ENCODE data around the gene COL4A2. TPM values are rescaled to one million over a fixed set of nuclear protein-coding genes. Genes with fewer than 3 reads are reported as not detected.
"Not testable (repeated sequence)": the region's sequence is repeated elsewhere in the genome, so short reads cannot be mapped to it uniquely, and the experiment has no call there.

COL4A2 gene
- total RNA-seq, 2 experiments from 2014 or later = not detected

GRCh38 chr13:110528371-110528770 is 221.3 kb downstream of the COL4A2 start:
- Mint-ChIP-seq H3K9me3 (no peaks in the 10 kb centered on the region), H3K27ac (no peak overlapping the region), H3K36me3 (ENCODE audit: low read depth) (no peaks in the 10 kb centered on the region), H3K27me3 (peaks cover 2% of the 10 kb centered on the region), H3K4me3 (no peak overlapping the region), H3K4me1 (ENCODE audit: low read depth) (peaks cover 26% of the 10 kb centered on the region)
- ChIA-PET CTCF (interaction anchor here (0.6 to 1.9 kb wide), 2 partner anchors 13 to 15 kb away, joined by 3 to 4 read pairs; no protein-coding TSS in a partner anchor), POLR2A (no interaction called here)
- ATAC-seq (no peak), DNase-seq (no peak)
- intact Hi-C loops (cut with micrococcal nuclease) = no loop called here
- TF ChIP-seq CTCF (IDR thresholded peaks at IDR 0.05) = no peak

- no peak for TF ChIP-seq CTCF (IDR thresholded peaks at IDR 0.05)
- ChIA-PET POLR2A (no interaction called here), CTCF (interaction anchor here (0.6 to 1.9 kb wide), 2 partner anchors 14 to 15 kb away, joined by 3 to 4 read pairs; no protein-coding TSS in a partner anchor)
- intact Hi-C loops (cut with micrococcal nuclease) = no loop called here
- Mint-ChIP-seq H3K9me3 (no peaks in the 10 kb centered on the region), H3K27me3 (peaks cover 2% of the 10 kb centered on the region), H3K27ac (no peak overlapping the region), H3K4me3 (no peak overlapping the region), H3K4me1 (ENCODE audit: low read depth) (peaks cover 26% of the 10 kb centered on the region), H3K36me3 (ENCODE audit: low read depth) (no peaks in the 10 kb centered on the region)
- ATAC-seq = no peak
- DNase-seq = no peak
Measured at GRCh38 chr13:110528911-110529310, 221.8 kb downstream of the COL4A2 start.

GRCh38 chr13:110529522-110530311 is 222.6 kb downstream of the COL4A2 start:
- no peak overlapping the region for H3K27ac Mint-ChIP-seq
- no peaks in the 10 kb centered on the region for H3K9me3 Mint-ChIP-seq
- no peaks in the 10 kb centered on the region for H3K36me3 Mint-ChIP-seq (ENCODE audit: low read depth)
- TF ChIP-seq CTCF (IDR thresholded peaks at IDR 0.05) = no peak
- ATAC-seq (no peak), DNase-seq (no peak)
- peaks cover 2% of the 10 kb centered on the region for H3K27me3 Mint-ChIP-seq
- H3K4me3 Mint-ChIP-seq = no peak overlapping the region
- intact Hi-C loops (cut with micrococcal nuclease) = no loop called here
- H3K4me1 Mint-ChIP-seq (ENCODE audit: low read depth) = peaks cover 19% of the 10 kb centered on the region
- POLR2A ChIA-PET = no interaction called here
- CTCF ChIA-PET = no interaction called here

GRCh38 chr13:110531100-110531499 is 224.0 kb downstream of the COL4A2 start:
- no peaks in the 10 kb centered on the region for H3K9me3 Mint-ChIP-seq
- DNase-seq = no peak
- H3K27me3 Mint-ChIP-seq = peaks cover 2% of the 10 kb centered on the region
- POLR2A ChIA-PET = no interaction called here
- H3K4me3 Mint-ChIP-seq = no peak overlapping the region
- CTCF ChIA-PET = interaction anchor here (1.0 kb wide), 1 partner anchor 75 kb away, joined by 4 read pairs; no protein-coding TSS in a partner anchor
- H3K4me1 Mint-ChIP-seq (ENCODE audit: low read depth) = peaks cover 5% of the 10 kb centered on the region
- no peaks in the 10 kb centered on the region for H3K36me3 Mint-ChIP-seq (ENCODE audit: low read depth)
- H3K27ac Mint-ChIP-seq = no peak overlapping the region
- no peak for ATAC-seq
- TF ChIP-seq CTCF (IDR thresholded peaks at IDR 0.05) = no peak
- intact Hi-C loops (cut with micrococcal nuclease) = no loop called here

GRCh38 chr13:110531671-110532083 is 224.6 kb downstream of the COL4A2 start:
- Mint-ChIP-seq H3K36me3 (ENCODE audit: low read depth) (no peaks in the 10 kb centered on the region), H3K4me1 (ENCODE audit: low read depth) (peaks cover 3% of the 10 kb centered on the region), H3K4me3 (no peak overlapping the region), H3K27me3 (peaks cover 2% of the 10 kb centered on the region), H3K9me3 (no peaks in the 10 kb centered on the region), H3K27ac (no peak overlapping the region)
- intact Hi-C loops (cut with micrococcal nuclease) = no loop called here
- POLR2A ChIA-PET = no interaction called here
- no peak for TF ChIP-seq CTCF (IDR thresholded peaks at IDR 0.05)
- CTCF ChIA-PET = interaction anchor here (1.0 kb wide), 1 partner anchor 76 kb away, joined by 4 read pairs; no protein-coding TSS in a partner anchor
- no peak for ATAC-seq
- no peak for DNase-seq

GRCh38 chr13:110532258-110532657 is 225.2 kb downstream of the COL4A2 start:
- not testable (repeated sequence) for H3K9me3 Mint-ChIP-seq, ATAC-seq

More at GRCh38 chr13:110532258-110532657, 225.2 kb downstream of the COL4A2 start:
- POLR2A ChIA-PET; H3K27me3 Mint-ChIP-seq; H3K4me1 Mint-ChIP-seq (ENCODE audit: low read depth); H3K36me3 Mint-ChIP-seq (ENCODE audit: low read depth); H3K27ac Mint-ChIP-seq; intact Hi-C loops (cut with micrococcal nuclease); H3K4me3 Mint-ChIP-seq; DNase-seq: not testable (repeated sequence)
- CTCF ChIA-PET = interaction anchor here (1.0 kb wide), 1 partner anchor 76 kb away, joined by 4 read pairs; no protein-coding TSS in a partner anchor
